Activated CD8-positive, alpha-beta T cell treated with anti-CD3 and anti-CD28 coated beads for 36 hours (primary cell): Measurements from ENCODE around the gene TEKTIP1. TPM values are rescaled to one million over a fixed set of nuclear protein-coding genes. Genes with fewer than 3 reads are reported as not detected.

Source experiments
- ATAC-seq: fragments of 200-7000 bp; cut with Tn5 transposase; one replicate; pipeline ENCODE4 v1.10.0; 2021; ENCODE audit warnings: mild to moderate bottlenecking, moderate library complexity
- CTCF ChIA-PET: fragments of 350-600 bp; sonication (Branson Sonifier 250); formaldehyde crosslinking; loops from one replicate; lab custom pipeline; 2021; ENCODE audit warnings: antibody characterized with exemption; lab: Charles Lee
- POLR2A ChIA-PET: fragments of 350-600 bp; sonication (Branson Sonifier 250); formaldehyde crosslinking; loops from one replicate; lab custom pipeline; 2021; ENCODE audit warnings: antibody characterized with exemption; lab: Charles Lee
- DNase-seq: peaks from one replicate; pipeline ENCODE4 v3.0.0-alpha.2; 2020
- H3K27ac Mint-ChIP-seq: one replicate; pipeline ENCODE4 v1.8.0; 2021; ENCODE audit warnings: mild to moderate bottlenecking, mixed read lengths
- H3K27me3 Mint-ChIP-seq: one replicate; pipeline ENCODE4 v1.8.0; 2021; ENCODE audit warnings: mixed read lengths
- H3K36me3 Mint-ChIP-seq: one replicate; pipeline ENCODE4 v1.8.0; 2021; ENCODE audit warnings: low read depth, mixed read lengths
- H3K4me1 Mint-ChIP-seq: one replicate; pipeline ENCODE4 v1.8.0; 2021; ENCODE audit warnings: low read depth, mixed read lengths
- H3K4me3 Mint-ChIP-seq: one replicate; pipeline ENCODE4 v1.8.0; 2021; ENCODE audit warnings: mild to moderate bottlenecking, moderate library complexity, mixed read lengths
- H3K9me3 Mint-ChIP-seq: one replicate; pipeline ENCODE4 v1.8.0; 2021; ENCODE audit warnings: mixed read lengths
- CTCF ChIP-seq: fragments of 200-600 bp; IDR thresholded peaks from one replicate; pipeline ENCODE4 v1.8.0; 2022; ENCODE audit warnings: antibody characterized with exemption, mild to moderate bottlenecking
- intact Hi-C: fragments of 100-400 bp; cut with micrococcal nuclease; formaldehyde crosslinking; loops from one replicate; pipeline ENCODE4 v1.10.0; 2022
- total RNA-seq, 2 experiments: library from RNA; stranded (reverse); gene quantifications; one replicate each; pipeline ENCODE4 v1.2.3, GENCODE V29; 2021

The TEKTIP1 gene
- total RNA-seq, 2 experiments from 2014 or later = 1.6 to 2.4 TPM

- H3K4me1 Mint-ChIP-seq = peaks cover 40% of the 10 kb centered on the region
- intact Hi-C loops = no loop called here
- no peak for TF ChIP-seq CTCF
- H3K36me3 Mint-ChIP-seq = no peaks in the 10 kb centered on the region
- ChIA-PET POLR2A (interaction anchor here (0.9 kb wide), 1 partner anchor 10 kb away, joined by 3 read pairs; the partner anchor contains the start of gene FZR1), CTCF (no interaction called here)
- H3K27ac Mint-ChIP-seq = peak overlapping the region; percentile 13
- no peak for DNase-seq
- no peaks in the 10 kb centered on the region for H3K27me3 Mint-ChIP-seq
- H3K9me3 Mint-ChIP-seq = no peaks in the 10 kb centered on the region
- ATAC-seq = no peak
- H3K4me3 Mint-ChIP-seq = no peak overlapping the region
These were observed 23.0 kb upstream of the TEKTIP1 start for GRCh38 chr19:3515891-3516422.

GRCh38 chr19:3516675-3517207 is 22.2 kb upstream of the TEKTIP1 start:
- H3K27me3 Mint-ChIP-seq = no peaks in the 10 kb centered on the region
- H3K36me3 Mint-ChIP-seq = no peaks in the 10 kb centered on the region
- H3K4me1 Mint-ChIP-seq = peaks cover 39% of the 10 kb centered on the region
- TF ChIP-seq CTCF = no peak
- DNase-seq = peak; percentile 72
- intact Hi-C loops = no loop called here
- ChIA-PET POLR2A (no interaction called here), CTCF (interaction anchor here (1.1 kb wide), 1 partner anchor 17 kb away, joined by 3 read pairs; no protein-coding TSS in a partner anchor)
- ATAC-seq = peak; percentile 74
- no peak overlapping the region for H3K4me3 Mint-ChIP-seq
- H3K27ac Mint-ChIP-seq = peak overlapping the region; percentile 42
- H3K9me3 Mint-ChIP-seq = no peaks in the 10 kb centered on the region

- H3K36me3 Mint-ChIP-seq = no peaks in the 10 kb centered on the region
- ChIA-PET POLR2A (interaction anchor here (1.5 kb wide), 1 partner anchor 91 kb away, joined by 3 read pairs; no protein-coding TSS in a partner anchor), CTCF (interaction anchor here (1.1 to 1.6 kb wide), 2 partner anchors 18 to 28 kb away, joined by 3 to 9 read pairs; no protein-coding TSS in a partner anchor)
- DNase-seq = no peak
- no peak for ATAC-seq
- intact Hi-C loops = no loop called here
- no peak for TF ChIP-seq CTCF
- H3K27me3 Mint-ChIP-seq = no peaks in the 10 kb centered on the region
- H3K4me1 Mint-ChIP-seq = peaks cover 35% of the 10 kb centered on the region
- H3K4me3 Mint-ChIP-seq = no peak overlapping the region
- no peaks in the 10 kb centered on the region for H3K9me3 Mint-ChIP-seq
- no peak overlapping the region for H3K27ac Mint-ChIP-seq
These were observed 21.3 kb upstream of the TEKTIP1 start for GRCh38 chr19:3517638-3518037.

- no peak for ATAC-seq
- no peaks in the 10 kb centered on the region for H3K27me3 Mint-ChIP-seq
- H3K4me3 Mint-ChIP-seq = no peak overlapping the region
- peaks cover 35% of the 10 kb centered on the region for H3K4me1 Mint-ChIP-seq
- H3K36me3 Mint-ChIP-seq = no peaks in the 10 kb centered on the region
- ChIA-PET CTCF (interaction anchor here (1.6 kb wide), 1 partner anchor 27 kb away, joined by 9 read pairs; no protein-coding TSS in a partner anchor), POLR2A (interaction anchor here (0.6 to 1.5 kb wide), 2 partner anchors 91 to 804 kb away, joined by 3 to 6 read pairs; no protein-coding TSS in a partner anchor)
- no peak for TF ChIP-seq CTCF
- DNase-seq = no peak
- H3K9me3 Mint-ChIP-seq = no peaks in the 10 kb centered on the region
- no peak overlapping the region for H3K27ac Mint-ChIP-seq
- intact Hi-C loops = no loop called here
These were observed 20.7 kb upstream of the TEKTIP1 start for GRCh38 chr19:3518255-3518654.

- no peak for DNase-seq
- intact Hi-C loops = no loop called here
- H3K4me1 Mint-ChIP-seq = peaks cover 34% of the 10 kb centered on the region
- H3K36me3 Mint-ChIP-seq = no peaks in the 10 kb centered on the region
- H3K27ac Mint-ChIP-seq = no peak overlapping the region
- no peak for TF ChIP-seq CTCF
- H3K4me3 Mint-ChIP-seq = no peak overlapping the region
- ChIA-PET CTCF (interaction anchor here (1.6 kb wide), 1 partner anchor 27 kb away, joined by 9 read pairs; no protein-coding TSS in a partner anchor), POLR2A (interaction anchor here (1.5 kb wide), 1 partner anchor 90 kb away, joined by 3 read pairs; no protein-coding TSS in a partner anchor)
- no peak for ATAC-seq
- no peaks in the 10 kb centered on the region for H3K9me3 Mint-ChIP-seq
- no peaks in the 10 kb centered on the region for H3K27me3 Mint-ChIP-seq
These were observed 20.3 kb upstream of the TEKTIP1 start for GRCh38 chr19:3518659-3519058.
